ENCODE results near the gene GNB5.

GNB5 gene

DNA sequence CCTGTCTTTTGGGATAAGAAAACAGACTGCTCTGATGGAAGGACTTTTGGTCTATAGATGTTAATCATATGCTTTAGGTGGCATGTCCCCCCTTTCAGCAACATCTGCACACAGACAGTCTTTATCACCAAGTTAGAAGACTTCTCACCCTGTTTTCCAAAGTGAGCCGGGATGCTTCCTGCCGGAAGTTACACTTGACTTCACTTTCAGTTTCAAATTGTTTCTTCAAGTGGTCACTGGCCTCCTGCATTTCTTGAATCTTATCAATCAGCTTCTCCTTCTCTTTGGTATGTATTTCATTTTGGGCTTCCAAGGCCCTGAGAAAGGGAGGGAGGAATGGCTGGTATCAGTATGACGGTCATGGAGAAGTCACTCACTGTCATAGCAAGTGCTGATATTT lies 27.2 kb upstream of the GNB5 start:
- no peaks in the 10 kb centered on the region for H3K36me3 ChIP-seq (ENCODE audit: insufficient read depth, low read length)
- no peak for DNase-seq (ENCODE audit: low read depth, low spot score)
- H3K9me3 ChIP-seq (ENCODE audit: low read depth, low read length) = no peaks in the 10 kb centered on the region
- no peak overlapping the region for H3K27ac ChIP-seq
- no peak overlapping the region for H3K4me3 ChIP-seq
- TF ChIP-seq EZH2 (IDR thresholded peaks at IDR 0.05) (no peak), POLR2AphosphoS5 (IDR thresholded peaks at IDR 0.05; ENCODE audit: borderline replicate concordance, low read depth, low read length) (no peak), FOXP2 (optimal IDR thresholded peaks at IDR 0.05; ENCODE audit: control extremely low read depth, extremely low read length, insufficient read depth) (no peak)
- no peak overlapping the region for H3K9ac ChIP-seq (ENCODE audit: insufficient read length)

DNA sequence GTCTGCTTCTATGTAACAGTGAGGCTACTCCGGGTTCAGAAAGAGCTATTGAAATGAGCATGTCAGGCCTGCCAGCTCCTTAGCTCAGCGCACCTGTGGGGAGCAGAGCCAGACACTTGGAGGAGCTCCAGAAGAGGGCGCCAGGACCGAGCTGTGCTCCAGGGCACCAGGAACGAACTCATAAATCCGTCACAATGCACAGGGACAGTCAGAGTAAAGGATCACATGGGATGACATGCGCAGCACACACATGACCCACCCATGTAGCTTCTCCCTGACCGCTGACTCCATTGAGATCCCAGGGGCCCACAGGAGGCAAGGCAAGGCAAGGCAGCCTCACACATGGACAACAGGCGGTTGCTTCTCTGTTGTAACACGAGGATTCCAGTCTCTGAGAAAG lies 26.0 kb upstream of the GNB5 start:
- H3K36me3 ChIP-seq (ENCODE audit: insufficient read depth, low read length) = no peaks in the 10 kb centered on the region
- TF ChIP-seq POLR2AphosphoS5 (IDR thresholded peaks at IDR 0.05; ENCODE audit: borderline replicate concordance, low read depth, low read length) (no peak), FOXP2 (optimal IDR thresholded peaks at IDR 0.05; ENCODE audit: control extremely low read depth, extremely low read length, insufficient read depth) (no peak), EZH2 (IDR thresholded peaks at IDR 0.05) (no peak)

DNA sequence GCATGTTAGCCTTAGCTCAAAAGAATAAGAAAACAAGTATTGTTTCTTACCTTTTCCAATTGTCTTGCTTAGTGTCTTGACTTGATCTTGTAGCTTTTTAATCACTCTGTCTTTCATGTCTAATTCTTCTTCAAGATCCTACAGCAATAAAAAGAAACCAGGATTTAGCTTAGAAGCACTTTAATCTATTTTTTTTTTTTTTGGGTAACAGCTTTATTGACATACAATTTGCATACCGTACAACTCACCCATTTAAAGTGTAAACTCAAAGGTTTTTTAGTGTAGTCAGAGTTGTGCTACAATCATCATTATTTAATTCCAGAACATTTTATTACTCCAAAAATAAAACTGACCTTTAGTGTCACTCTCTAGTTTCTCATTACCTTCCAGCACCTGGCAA lies 23.4 kb upstream of the GNB5 start:
- Histone ChIP-seq H3K36me3 (ENCODE audit: insufficient read depth, low read length) (no peaks in the 10 kb centered on the region), H3K4me3 (no peak overlapping the region), H3K27ac (no peak overlapping the region), H3K9ac (ENCODE audit: insufficient read length) (no peak overlapping the region), H3K9me3 (ENCODE audit: low read depth, low read length) (no peaks in the 10 kb centered on the region)
- no peak for TF ChIP-seq EZH2 (IDR thresholded peaks at IDR 0.05)
- no peak for TF ChIP-seq POLR2AphosphoS5 (IDR thresholded peaks at IDR 0.05; ENCODE audit: borderline replicate concordance, low read depth, low read length)
- no peak for TF ChIP-seq FOXP2 (optimal IDR thresholded peaks at IDR 0.05; ENCODE audit: control extremely low read depth, extremely low read length, insufficient read depth)
- DNase-seq (ENCODE audit: low read depth, low spot score) = no peak

More for the DNA sequence above, 26.0 kb upstream of the GNB5 start:
- no peak overlapping the region for H3K27ac ChIP-seq
- DNase-seq (ENCODE audit: low read depth, low spot score) = no peak
- H3K9me3 ChIP-seq (ENCODE audit: low read depth, low read length) = no peaks in the 10 kb centered on the region
- no peak overlapping the region for H3K9ac ChIP-seq (ENCODE audit: insufficient read length)
- no peak overlapping the region for H3K4me3 ChIP-seq

DNA sequence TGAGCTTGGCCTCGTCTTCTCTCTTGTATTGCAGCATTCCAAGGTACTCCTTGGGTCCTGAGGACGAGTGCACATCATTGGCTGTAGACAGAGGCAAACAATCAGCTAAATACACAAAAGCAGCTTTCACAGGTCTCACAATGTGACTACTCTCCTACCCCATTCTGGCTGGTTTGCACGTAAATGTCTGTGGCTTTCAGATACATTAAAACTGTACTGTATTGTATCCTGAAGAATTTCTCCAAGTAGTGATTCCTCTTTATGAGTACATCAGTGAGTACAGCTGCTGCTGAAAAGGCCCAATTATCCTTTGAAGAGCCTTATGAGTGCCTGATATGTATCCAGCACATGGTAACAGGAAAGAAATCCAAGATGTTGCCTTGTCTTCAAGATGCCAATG lies 22.0 kb upstream of the GNB5 start:
- Histone ChIP-seq H3K27ac (no peak overlapping the region), H3K9me3 (ENCODE audit: low read depth, low read length) (no peaks in the 10 kb centered on the region), H3K9ac (ENCODE audit: insufficient read length) (no peak overlapping the region), H3K36me3 (ENCODE audit: insufficient read depth, low read length) (no peaks in the 10 kb centered on the region), H3K4me3 (no peak overlapping the region)
- TF ChIP-seq EZH2 (IDR thresholded peaks at IDR 0.05) (no peak), FOXP2 (optimal IDR thresholded peaks at IDR 0.05; ENCODE audit: control extremely low read depth, extremely low read length, insufficient read depth) (no peak), POLR2AphosphoS5 (IDR thresholded peaks at IDR 0.05; ENCODE audit: borderline replicate concordance, low read depth, low read length) (no peak)
- no peak for DNase-seq (ENCODE audit: low read depth, low spot score)

DNA sequence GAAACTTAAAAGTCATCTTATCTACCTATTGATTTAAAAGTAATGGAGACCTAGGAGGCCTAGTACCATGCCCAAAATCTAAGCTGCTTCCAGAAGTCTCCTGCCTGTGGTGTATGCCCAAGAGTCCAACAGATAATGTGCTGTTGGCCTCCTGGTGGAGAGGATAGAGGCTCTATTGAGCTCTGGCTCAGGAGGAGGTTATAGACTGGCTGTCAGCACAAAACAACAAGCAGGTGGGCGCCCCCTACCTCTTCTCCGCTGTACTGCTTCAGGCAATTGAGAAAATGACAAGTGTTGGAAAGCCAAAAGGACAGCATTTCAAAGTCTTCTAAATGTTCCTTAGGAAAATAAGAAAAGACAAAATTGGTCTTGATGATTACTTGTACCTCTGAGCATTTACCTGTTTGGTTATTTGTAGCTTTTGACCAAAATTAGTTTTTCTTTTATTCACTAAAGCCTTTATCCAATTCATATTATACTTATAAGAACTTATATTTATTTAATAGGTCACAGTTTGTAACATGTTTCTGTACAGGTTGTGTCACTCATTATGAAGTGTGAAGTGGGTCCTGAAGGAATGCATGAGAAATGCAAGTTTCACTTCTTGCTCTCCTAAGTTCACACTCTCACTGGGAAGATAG lies 17.2 kb upstream of the GNB5 start:
- H3K9ac ChIP-seq (ENCODE audit: insufficient read length) = no peak overlapping the region
- H3K36me3 ChIP-seq (ENCODE audit: insufficient read depth, low read length) = no peaks in the 10 kb centered on the region
- TF ChIP-seq POLR2AphosphoS5 (IDR thresholded peaks at IDR 0.05; ENCODE audit: borderline replicate concordance, low read depth, low read length) = no peak
- no peak for TF ChIP-seq EZH2 (IDR thresholded peaks at IDR 0.05)
- no peak for TF ChIP-seq FOXP2 (optimal IDR thresholded peaks at IDR 0.05; ENCODE audit: control extremely low read depth, extremely low read length, insufficient read depth)
- no peak overlapping the region for H3K27ac ChIP-seq
- no peaks in the 10 kb centered on the region for H3K9me3 ChIP-seq (ENCODE audit: low read depth, low read length)
- DNase-seq (ENCODE audit: low read depth, low spot score) = peak; percentile 20
- no peak overlapping the region for H3K4me3 ChIP-seq

DNA sequence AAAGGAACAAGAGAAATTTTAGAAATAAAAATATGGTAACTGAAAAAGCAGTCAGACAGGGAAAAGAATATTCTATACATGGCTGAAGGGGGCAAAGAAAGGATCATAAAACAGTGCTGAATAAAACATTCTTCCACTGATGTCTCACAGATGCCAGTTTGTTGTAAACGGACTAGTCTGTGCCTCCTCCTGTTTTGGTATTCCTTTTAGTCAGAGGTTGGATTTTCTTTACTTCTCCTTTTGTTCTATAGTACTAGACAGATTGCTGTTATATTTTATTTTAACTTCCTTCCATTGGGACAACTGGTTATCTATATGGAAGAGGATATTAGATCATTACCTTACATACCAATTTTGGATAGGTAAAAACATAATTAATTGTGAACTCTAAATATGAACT lies 16.0 kb upstream of the GNB5 start:
- H3K9me3 ChIP-seq (ENCODE audit: low read depth, low read length) = no peaks in the 10 kb centered on the region
- H3K9ac ChIP-seq (ENCODE audit: insufficient read length) = no peak overlapping the region
- no peaks in the 10 kb centered on the region for H3K36me3 ChIP-seq (ENCODE audit: insufficient read depth, low read length)
- H3K4me3 ChIP-seq = no peak overlapping the region
- no peak overlapping the region for H3K27ac ChIP-seq
- TF ChIP-seq FOXP2 (optimal IDR thresholded peaks at IDR 0.05; ENCODE audit: control extremely low read depth, extremely low read length, insufficient read depth) = no peak
- no peak for TF ChIP-seq EZH2 (IDR thresholded peaks at IDR 0.05)
- no peak for TF ChIP-seq POLR2AphosphoS5 (IDR thresholded peaks at IDR 0.05; ENCODE audit: borderline replicate concordance, low read depth, low read length)
- DNase-seq (ENCODE audit: low read depth, low spot score) = no peak

DNA sequence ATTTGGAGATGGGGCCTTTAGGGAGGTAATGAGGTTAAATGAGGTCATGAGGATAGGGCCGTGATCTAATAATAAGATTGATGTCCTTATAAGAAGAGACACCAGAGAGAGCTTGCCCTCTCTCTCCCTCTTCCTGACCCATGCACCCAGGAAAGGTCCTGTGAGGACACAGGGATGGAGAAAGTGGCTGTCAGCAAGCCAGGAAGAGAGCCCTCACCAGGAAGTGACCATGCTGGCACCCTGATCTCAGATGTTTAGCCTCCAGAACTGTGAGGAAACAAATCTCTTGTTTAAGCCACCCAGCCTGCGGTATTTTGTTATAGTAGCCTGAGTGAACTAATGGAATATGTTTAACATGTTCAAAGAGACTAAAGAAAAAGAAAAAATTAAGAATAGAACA lies 15.3 kb upstream of the GNB5 start:
- no peak for TF ChIP-seq EZH2 (IDR thresholded peaks at IDR 0.05)
- TF ChIP-seq FOXP2 (optimal IDR thresholded peaks at IDR 0.05; ENCODE audit: control extremely low read depth, extremely low read length, insufficient read depth) = no peak
- no peak for TF ChIP-seq POLR2AphosphoS5 (IDR thresholded peaks at IDR 0.05; ENCODE audit: borderline replicate concordance, low read depth, low read length)
- Histone ChIP-seq H3K27ac (no peak overlapping the region), H3K36me3 (ENCODE audit: insufficient read depth, low read length) (no peaks in the 10 kb centered on the region), H3K9ac (ENCODE audit: insufficient read length) (no peak overlapping the region), H3K9me3 (ENCODE audit: low read depth, low read length) (no peaks in the 10 kb centered on the region), H3K4me3 (no peak overlapping the region)
- no peak for DNase-seq (ENCODE audit: low read depth, low spot score)

DNA sequence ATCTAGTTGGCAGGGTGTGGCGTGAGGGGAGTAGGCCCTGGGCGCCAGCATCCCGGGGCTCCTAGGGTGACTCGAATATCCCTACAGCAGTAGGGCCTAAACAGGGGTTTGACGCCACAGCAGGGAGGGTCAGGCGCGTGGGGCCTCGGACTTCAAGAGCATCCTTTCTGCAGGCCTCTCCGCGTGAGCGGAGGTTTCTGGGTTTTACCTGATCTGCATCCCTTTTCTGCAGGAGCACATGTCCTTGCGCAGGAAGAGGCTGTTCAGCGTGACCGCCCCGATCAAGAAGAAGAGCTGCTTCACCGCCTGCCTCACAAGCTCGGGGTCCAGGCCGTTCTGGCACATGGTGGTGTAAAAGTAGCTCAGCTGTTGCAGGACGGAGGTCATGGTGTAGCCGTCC lies 13.5 kb upstream of the GNB5 start:
- Histone ChIP-seq H3K27ac (no peak overlapping the region), H3K9me3 (ENCODE audit: low read depth, low read length) (no peaks in the 10 kb centered on the region), H3K36me3 (ENCODE audit: insufficient read depth, low read length) (no peaks in the 10 kb centered on the region), H3K9ac (ENCODE audit: insufficient read length) (no peak overlapping the region), H3K4me3 (no peak overlapping the region)
- DNase-seq (ENCODE audit: low read depth, low spot score) = no peak
- TF ChIP-seq EZH2 (IDR thresholded peaks at IDR 0.05) (no peak), FOXP2 (optimal IDR thresholded peaks at IDR 0.05; ENCODE audit: control extremely low read depth, extremely low read length, insufficient read depth) (no peak), POLR2AphosphoS5 (IDR thresholded peaks at IDR 0.05; ENCODE audit: borderline replicate concordance, low read depth, low read length) (no peak)

DNA sequence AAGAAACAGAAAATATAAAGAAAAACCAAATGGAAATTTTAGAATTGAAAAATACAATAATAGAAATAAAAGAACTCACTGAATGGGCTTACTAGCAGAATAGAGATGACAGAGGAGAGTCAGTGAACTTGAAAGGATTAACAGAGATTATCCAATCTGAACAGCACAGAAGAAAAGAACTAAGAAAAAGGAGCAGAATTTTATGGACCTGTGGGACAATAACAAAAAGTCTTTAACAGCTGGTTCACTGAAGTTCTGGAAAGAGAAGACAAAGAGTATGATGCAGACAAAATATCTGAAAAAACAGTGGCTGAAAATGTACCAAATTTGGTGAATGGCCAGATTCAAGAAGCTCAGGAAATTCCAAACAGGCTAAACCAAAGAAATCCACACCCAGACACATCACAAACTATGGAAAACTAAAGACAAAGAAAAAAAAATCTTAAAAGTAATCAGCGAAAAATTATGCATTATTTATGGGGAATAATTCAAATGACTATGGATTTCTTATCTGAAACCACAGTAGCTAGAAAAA lies 9.7 kb upstream of the GNB5 start:
- Histone ChIP-seq H3K4me3 (no peak overlapping the region), H3K9ac (ENCODE audit: insufficient read length) (no peak overlapping the region), H3K27ac (no peak overlapping the region), H3K9me3 (ENCODE audit: low read depth, low read length) (no peaks in the 10 kb centered on the region), H3K36me3 (ENCODE audit: insufficient read depth, low read length) (no peaks in the 10 kb centered on the region)
- TF ChIP-seq POLR2AphosphoS5 (IDR thresholded peaks at IDR 0.05; ENCODE audit: borderline replicate concordance, low read depth, low read length) (no peak), EZH2 (IDR thresholded peaks at IDR 0.05) (no peak), FOXP2 (optimal IDR thresholded peaks at IDR 0.05; ENCODE audit: control extremely low read depth, extremely low read length, insufficient read depth) (no peak)
- no peak for DNase-seq (ENCODE audit: low read depth, low spot score)
